Measurements from ENCODE around the gene LYST.

LYST gene

GRCh38 chr1:235832011-235832410 lies 34.7 kb downstream of the LYST start:
- Histone ChIP-seq H3K4me1 (ENCODE audit: insufficient read depth, low read length, poor library complexity, severe bottlenecking) (no peaks in the 10 kb centered on the region), H4K20me1 (ENCODE audit: insufficient read depth, low read length, poor library complexity, severe bottlenecking) (no peaks in the 10 kb centered on the region), H3K9me2 (replicated peaks; ENCODE audit: low read depth, low read length) (no peaks in the 10 kb centered on the region), H3K9me3 (ENCODE audit: insufficient read depth, low read depth, low read length) (no peaks in the 10 kb centered on the region), H3K9ac (ENCODE audit: low read depth, low read length, poor library complexity, severe bottlenecking) (no peak overlapping the region), H3K27me3 (ENCODE audit: insufficient read depth, low read length, poor library complexity, severe bottlenecking) (no peaks in the 10 kb centered on the region), H3K36me3 (ENCODE audit: insufficient read depth, low read length) (no peaks in the 10 kb centered on the region), H2AFZ (ENCODE audit: low read length) (no peak overlapping the region), H3K79me2 (ENCODE audit: insufficient read depth, low read length) (no peaks in the 10 kb centered on the region), H3K4me3 (ENCODE audit: low read length, poor library complexity, severe bottlenecking) (no peak overlapping the region), H3F3A (ENCODE audit: low read depth) (no peaks in the 10 kb centered on the region), H3K4me2 (ENCODE audit: low read depth, low read length, poor library complexity, severe bottlenecking) (no peak overlapping the region)
- TF ChIP-seq CTCF (conservative IDR thresholded peaks at IDR 0.05; ENCODE audit: low read length) (no peak), EZH2phosphoT487 (IDR thresholded peaks at IDR 0.05; ENCODE audit: borderline replicate concordance) (no peak)

- Histone ChIP-seq H3F3A (ENCODE audit: low read depth) (no peaks in the 10 kb centered on the region), H3K27me3 (ENCODE audit: insufficient read depth, low read length, poor library complexity, severe bottlenecking) (no peaks in the 10 kb centered on the region), H3K36me3 (ENCODE audit: insufficient read depth, low read length) (no peaks in the 10 kb centered on the region), H3K4me3 (ENCODE audit: low read length, poor library complexity, severe bottlenecking) (no peak overlapping the region), H2AFZ (ENCODE audit: low read length) (no peak overlapping the region), H3K79me2 (ENCODE audit: insufficient read depth, low read length) (no peaks in the 10 kb centered on the region), H4K20me1 (ENCODE audit: insufficient read depth, low read length, poor library complexity, severe bottlenecking) (no peaks in the 10 kb centered on the region), H3K9ac (ENCODE audit: low read depth, low read length, poor library complexity, severe bottlenecking) (no peak overlapping the region), H3K4me2 (ENCODE audit: low read depth, low read length, poor library complexity, severe bottlenecking) (no peak overlapping the region), H3K4me1 (ENCODE audit: insufficient read depth, low read length, poor library complexity, severe bottlenecking) (no peaks in the 10 kb centered on the region), H3K9me2 (replicated peaks; ENCODE audit: low read depth, low read length) (no peaks in the 10 kb centered on the region), H3K9me3 (ENCODE audit: insufficient read depth, low read depth, low read length) (no peaks in the 10 kb centered on the region)
- TF ChIP-seq EZH2phosphoT487 (IDR thresholded peaks at IDR 0.05; ENCODE audit: borderline replicate concordance) = no peak
- TF ChIP-seq CTCF (conservative IDR thresholded peaks at IDR 0.05; ENCODE audit: low read length) = no peak
Measured at GRCh38 chr1:235831148-235831547, 35.6 kb downstream of the LYST start.

GRCh38 chr1:235826102-235826854 lies 40.4 kb downstream of the LYST start:
- no peaks in the 10 kb centered on the region for H3K9me2 ChIP-seq (replicated peaks; ENCODE audit: low read depth, low read length)
- H3K36me3 ChIP-seq (ENCODE audit: insufficient read depth, low read length) = no peaks in the 10 kb centered on the region
- no peaks in the 10 kb centered on the region for H3K27me3 ChIP-seq (ENCODE audit: insufficient read depth, low read length, poor library complexity, severe bottlenecking)
- no peaks in the 10 kb centered on the region for H3F3A ChIP-seq (ENCODE audit: low read depth)
- TF ChIP-seq CTCF (conservative IDR thresholded peaks at IDR 0.05; ENCODE audit: low read length) = no peak
- no peaks in the 10 kb centered on the region for H3K9me3 ChIP-seq (ENCODE audit: insufficient read depth, low read depth, low read length)
- no peak overlapping the region for H2AFZ ChIP-seq (ENCODE audit: low read length)
- H3K4me1 ChIP-seq (ENCODE audit: insufficient read depth, low read length, poor library complexity, severe bottlenecking) = no peaks in the 10 kb centered on the region
- no peaks in the 10 kb centered on the region for H4K20me1 ChIP-seq (ENCODE audit: insufficient read depth, low read length, poor library complexity, severe bottlenecking)
- no peaks in the 10 kb centered on the region for H3K79me2 ChIP-seq (ENCODE audit: insufficient read depth, low read length)
- no peak overlapping the region for H3K4me3 ChIP-seq (ENCODE audit: low read length, poor library complexity, severe bottlenecking)
- H3K4me2 ChIP-seq (ENCODE audit: low read depth, low read length, poor library complexity, severe bottlenecking) = no peak overlapping the region
- no peak overlapping the region for H3K9ac ChIP-seq (ENCODE audit: low read depth, low read length, poor library complexity, severe bottlenecking)
